ENCODE measurements around the gene TSSK6. TPM values are rescaled to one million over a fixed set of nuclear protein-coding genes. Genes with fewer than 3 reads are reported as not detected.

The TSSK6 gene
- total and polyA plus RNA-seq, 2 experiments from 2014 or later = 0.87 to 1.3 TPM

GRCh38 chr19:19487077-19487949, 28.0 kb downstream of the TSSK6 start:
- no peak for TF ChIP-seq EZH2 (IDR thresholded peaks at IDR 0.05; ENCODE audit: borderline replicate concordance)
- TF ChIP-seq EZH2phosphoT487 (IDR thresholded peaks at IDR 0.05; ENCODE audit: low read depth, severe bottlenecking, unreplicated experiment) = no peak
- no peak for TF ChIP-seq CTCF (IDR thresholded peaks at IDR 0.05; ENCODE audit: poor library complexity)
- no peaks in the 10 kb centered on the region for H3K9me2 ChIP-seq (replicated peaks; ENCODE audit: insufficient read depth)
- H3K27me3 ChIP-seq = no peaks in the 10 kb centered on the region
- DNase-seq (ENCODE audit: low spot score) = no peak
- H4K20me1 ChIP-seq (ENCODE audit: insufficient read depth, poor library complexity, severe bottlenecking) = no peaks in the 10 kb centered on the region
- H3K27ac ChIP-seq = peak overlapping the region; percentile 95
- WGBS (ENCODE audit: low lambda C conversion rate, missing lambda C conversion rate) = 77% methylated on average over 9 of the region's 9 CpGs
- peaks cover 54% of the 10 kb centered on the region for H3K79me2 ChIP-seq
- no peak overlapping the region for H2AFZ ChIP-seq
- H3K4me3 ChIP-seq = no peak overlapping the region
- H3K4me2 ChIP-seq = peak overlapping the region; percentile 56
- H3K36me3 ChIP-seq (replicated peaks; ENCODE audit: insufficient read depth, low read depth) = no peaks in the 10 kb centered on the region
- peaks cover 63% of the 10 kb centered on the region for H3K4me1 ChIP-seq (ENCODE audit: insufficient read depth)
- H3K9me3 ChIP-seq (ENCODE audit: low read depth) = no peaks in the 10 kb centered on the region

GRCh38 chr19:19486343-19487076, 28.8 kb downstream of the TSSK6 start:
- H3K36me3 ChIP-seq (replicated peaks; ENCODE audit: insufficient read depth, low read depth) = no peaks in the 10 kb centered on the region
- DNase-seq (ENCODE audit: low spot score) = no peak
- H3K4me3 ChIP-seq = no peak overlapping the region
- H3K9me3 ChIP-seq (ENCODE audit: low read depth) = no peaks in the 10 kb centered on the region
- 75% methylated on average over 15 of the region's 15 CpGs for WGBS (ENCODE audit: low lambda C conversion rate, missing lambda C conversion rate)
- no peak overlapping the region for H3K4me2 ChIP-seq
- no peaks in the 10 kb centered on the region for H4K20me1 ChIP-seq (ENCODE audit: insufficient read depth, poor library complexity, severe bottlenecking)
- H2AFZ ChIP-seq = no peak overlapping the region
- H3K27me3 ChIP-seq = no peaks in the 10 kb centered on the region
- peaks cover 60% of the 10 kb centered on the region for H3K79me2 ChIP-seq
- TF ChIP-seq EZH2phosphoT487 (IDR thresholded peaks at IDR 0.05; ENCODE audit: low read depth, severe bottlenecking, unreplicated experiment) = no peak
- TF ChIP-seq EZH2 (IDR thresholded peaks at IDR 0.05; ENCODE audit: borderline replicate concordance) = no peak
- no peak for TF ChIP-seq CTCF (IDR thresholded peaks at IDR 0.05; ENCODE audit: poor library complexity)
- H3K4me1 ChIP-seq (ENCODE audit: insufficient read depth) = peaks cover 64% of the 10 kb centered on the region
- peak overlapping the region; percentile 66 for H3K27ac ChIP-seq
- H3K9me2 ChIP-seq (replicated peaks; ENCODE audit: insufficient read depth) = no peaks in the 10 kb centered on the region

GRCh38 chr19:19485998-19486290, 29.4 kb downstream of the TSSK6 start:
- H3K9me3 ChIP-seq (ENCODE audit: low read depth) = no peaks in the 10 kb centered on the region
- no peak for TF ChIP-seq CTCF (IDR thresholded peaks at IDR 0.05; ENCODE audit: poor library complexity)
- no peak for TF ChIP-seq EZH2phosphoT487 (IDR thresholded peaks at IDR 0.05; ENCODE audit: low read depth, severe bottlenecking, unreplicated experiment)
- TF ChIP-seq EZH2 (IDR thresholded peaks at IDR 0.05; ENCODE audit: borderline replicate concordance) = no peak
- no peak for DNase-seq (ENCODE audit: low spot score)
- H3K36me3 ChIP-seq (replicated peaks; ENCODE audit: insufficient read depth, low read depth) = no peaks in the 10 kb centered on the region
- H3K4me2 ChIP-seq = no peak overlapping the region
- no peaks in the 10 kb centered on the region for H3K9me2 ChIP-seq (replicated peaks; ENCODE audit: insufficient read depth)
- H2AFZ ChIP-seq = no peak overlapping the region
- no peaks in the 10 kb centered on the region for H3K27me3 ChIP-seq
- no peaks in the 10 kb centered on the region for H4K20me1 ChIP-seq (ENCODE audit: insufficient read depth, poor library complexity, severe bottlenecking)
- peak overlapping the region; percentile 66 for H3K27ac ChIP-seq
- no peak overlapping the region for H3K4me3 ChIP-seq
- WGBS (ENCODE audit: low lambda C conversion rate, missing lambda C conversion rate) = 67% methylated on average over 5 of the region's 5 CpGs
- peaks cover 63% of the 10 kb centered on the region for H3K79me2 ChIP-seq
- peaks cover 64% of the 10 kb centered on the region for H3K4me1 ChIP-seq (ENCODE audit: insufficient read depth)

All from hepatocyte (in vitro differentiated cells).